Mucosa of gallbladder (tissue), 1 donor: ENCODE data around the gene PGAM5. TPM values are rescaled to one million over a fixed set of nuclear protein-coding genes. Genes with fewer than 3 reads are reported as not detected.
"Not testable (repeated sequence)": the region's sequence is repeated elsewhere in the genome, so short reads cannot be mapped to it uniquely, and the experiment has no call there.

Source experiments
- DNase-seq: peaks from one replicate; pipeline ENCODE4 v3.0.0-alpha.2; 2020; ENCODE audit warnings: low spot score
- total RNA-seq: library from RNA; stranded (reverse); gene quantifications from one replicate; pipeline ENCODE4 v1.2.1, GENCODE V29; 2021
- donor health status: DM: no; HTN: no; CAD: no.

PGAM5 gene
- total RNA-seq, 1 donor from 2014 or later, result 31.3 TPM

GRCh38 chr12:132747896-132748295 lies 37.3 kb downstream of the PGAM5 start:
- DNase-seq, result no peak

- DNase-seq, result no peak
Measured at GRCh38 chr12:132748319-132748718, 37.7 kb downstream of the PGAM5 start.

- DNase-seq, result not testable (repeated sequence)
Measured at GRCh38 chr12:132753670-132754069, 43.0 kb downstream of the PGAM5 start.

- no peak for DNase-seq
Measured at GRCh38 chr12:132754160-132754932, 43.7 kb downstream of the PGAM5 start.

GRCh38 chr12:132758825-132759224 lies 48.2 kb downstream of the PGAM5 start:
- DNase-seq, result not testable (repeated sequence)

GRCh38 chr12:132759359-132759758 lies 48.7 kb downstream of the PGAM5 start:
- no peak for DNase-seq

GRCh38 chr12:132761032-132761920 lies 50.6 kb downstream of the PGAM5 start, which contains the start of gene ANKLE2:
Gene ANKLE2 (minus strand): TSS chr12:132761832. CDS start chr12:132761798, 34 bp downstream.
- DNase-seq, result no peak

GRCh38 chr12:132761921-132762583 lies 51.4 kb downstream of the PGAM5 start:
- DNase-seq, result peak; percentile 84

GRCh38 chr12:132764231-132764630 lies 53.6 kb downstream of the PGAM5 start:
- DNase-seq, result no peak

GRCh38 chr12:132765361-132765760 lies 54.7 kb downstream of the PGAM5 start:
- DNase-seq, result no peak

GRCh38 chr12:132766380-132767085 lies 55.9 kb downstream of the PGAM5 start:
- peak; percentile 28 for DNase-seq

- DNase-seq, result no peak
Measured at GRCh38 chr12:132771126-132771838, 60.6 kb downstream of the PGAM5 start.

Other genes starting within 250 kb of the PGAM5 start
- gene FBRSL1, start 220.7 kb upstream of the PGAM5 start, total RNA-seq, result 67.1 TPM
- not detected for gene LRCOL1, start 100.3 kb upstream of the PGAM5 start, total RNA-seq
- not detected for gene P2RX2, start 92.1 kb upstream of the PGAM5 start, total RNA-seq
- 40.4 TPM for gene POLE, start 23.5 kb upstream of the PGAM5 start, total RNA-seq
- gene PXMP2, start 23.3 kb upstream of the PGAM5 start, total RNA-seq, result 89.8 TPM
- gene ANKLE2, start 51.0 kb downstream of the PGAM5 start, total RNA-seq, result 40.3 TPM
- 72.2 TPM for gene GOLGA3, start 118.0 kb downstream of the PGAM5 start, total RNA-seq
- 35.2 TPM for gene CHFR, start 176.8 kb downstream of the PGAM5 start, total RNA-seq
- 17.7 TPM for gene ZNF605, start 245.5 kb downstream of the PGAM5 start, total RNA-seq